WI38 (cell line): ENCODE data around the gene PLCH2.

ENCODE experiments used
- H3K4me3 ChIP-seq: 2 replicates; pipeline ENCODE4 v1.5.1; 2011; ENCODE audit warnings: low read depth, mild to moderate bottlenecking, control low read depth, low read length
- CTCF ChIP-seq: IDR thresholded peaks from 2 replicates; pipeline ENCODE4 v1.5.1; 2012; ENCODE audit warnings: low read depth, mild to moderate bottlenecking, control low read depth, low read length

PLCH2 gene

DNA sequence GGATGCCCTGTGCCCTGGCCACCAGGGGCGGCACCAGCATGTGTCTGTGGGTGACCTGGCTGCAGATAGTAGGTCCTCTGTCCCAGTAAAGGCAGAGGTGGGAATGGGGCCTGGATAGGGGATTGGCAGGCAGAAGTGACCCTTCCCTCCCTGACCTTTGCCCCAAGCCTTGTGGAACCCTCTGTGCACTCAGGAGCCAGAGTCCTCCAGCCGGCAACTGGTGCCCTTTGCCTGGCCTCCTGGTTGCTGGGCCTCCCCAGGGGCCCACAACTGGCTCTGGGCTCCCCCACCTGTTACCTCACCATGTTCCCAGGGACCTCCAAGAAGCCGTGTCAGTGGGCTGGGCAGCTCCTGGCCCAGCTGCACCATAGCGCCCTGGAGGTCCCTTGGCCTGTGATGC is 10.0 kb downstream of the PLCH2 start:
- no peak for TF ChIP-seq CTCF
- H3K4me3 ChIP-seq = no peak overlapping the region

DNA sequence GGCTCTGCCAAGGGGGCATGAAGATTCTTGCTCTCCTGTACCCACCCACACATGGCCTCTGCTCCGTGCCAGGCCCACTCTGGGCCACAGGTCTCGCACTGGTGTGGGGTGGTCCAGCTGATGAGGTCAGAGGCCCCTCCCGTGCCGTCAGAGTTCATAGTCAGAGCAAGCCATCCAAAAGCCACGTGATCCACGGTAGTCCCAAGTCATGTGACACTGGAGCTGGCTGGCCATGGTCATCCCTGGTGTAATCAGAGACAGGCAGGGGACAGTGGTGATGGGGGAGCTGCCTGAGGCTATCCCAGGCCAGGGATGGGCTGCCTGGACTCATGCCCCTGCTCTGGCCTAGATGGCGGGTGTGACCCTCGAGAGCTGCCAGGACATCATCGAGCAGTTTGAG is 10.5 kb downstream of the PLCH2 start:
- no peak for TF ChIP-seq CTCF
- H3K4me3 ChIP-seq = no peak overlapping the region

GRCh38 chr1:2488688-2489087 is 12.6 kb downstream of the PLCH2 start:
- TF ChIP-seq CTCF = no peak
- H3K4me3 ChIP-seq = no peak overlapping the region

GRCh38 chr1:2489615-2490014 is 13.5 kb downstream of the PLCH2 start:
- H3K4me3 ChIP-seq = no peak overlapping the region
- no peak for TF ChIP-seq CTCF

- TF ChIP-seq CTCF = no peak
- H3K4me3 ChIP-seq = no peak overlapping the region
These were observed 16.0 kb downstream of the PLCH2 start for GRCh38 chr1:2492091-2492490.

DNA sequence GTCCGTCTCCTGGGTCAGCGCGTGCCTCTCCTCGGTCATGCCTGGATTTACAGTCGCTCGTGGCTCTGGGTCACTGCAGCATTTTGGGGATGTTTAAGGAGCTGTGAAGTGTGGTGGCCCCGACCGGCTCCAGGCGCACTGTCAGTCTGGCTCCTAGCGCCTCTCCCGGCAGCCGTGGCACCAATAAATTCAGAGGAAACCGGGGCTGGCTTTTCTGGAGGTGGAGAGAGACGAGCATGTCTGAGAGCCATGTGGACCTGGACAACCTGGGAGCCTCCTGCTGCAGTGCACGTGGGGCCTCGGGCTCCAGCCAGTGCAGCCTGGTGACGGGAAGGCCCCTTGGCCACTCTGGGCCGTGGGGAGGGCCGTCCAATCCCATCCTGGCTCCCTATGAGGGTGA is 17.1 kb downstream of the PLCH2 start:
- no peak for TF ChIP-seq CTCF
- H3K4me3 ChIP-seq = no peak overlapping the region

DNA sequence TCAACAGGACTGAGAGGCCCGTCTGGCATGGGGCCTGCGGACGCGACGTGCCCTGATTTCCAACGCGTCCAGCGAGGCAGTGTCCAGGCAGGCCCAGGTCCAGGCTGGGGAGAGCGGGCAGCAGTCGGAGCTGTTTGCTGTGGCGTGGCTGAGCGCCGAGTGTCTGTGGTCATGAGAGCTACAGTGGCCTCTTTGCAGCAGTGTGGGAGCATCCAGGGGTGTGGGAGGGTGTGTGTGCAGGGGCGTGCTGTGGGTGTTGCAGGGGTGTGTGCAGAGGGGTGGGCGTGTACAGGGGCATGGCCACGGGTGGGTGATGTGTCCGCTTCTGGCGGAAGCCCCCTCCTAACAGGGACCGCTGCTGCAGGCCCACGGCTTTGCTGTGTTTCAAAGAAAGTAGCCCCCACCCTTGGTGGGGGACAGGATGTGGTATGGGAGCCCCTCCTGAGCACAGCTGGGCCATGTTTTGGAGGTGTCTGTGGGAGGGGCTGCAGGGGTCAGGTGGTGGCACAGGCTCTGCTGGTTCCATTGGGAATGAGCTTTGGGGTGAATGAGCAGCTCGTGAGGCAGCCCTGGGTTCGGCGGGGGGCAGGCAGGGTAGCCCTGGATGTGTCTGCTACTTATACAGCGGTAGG is 17.7 kb downstream of the PLCH2 start:
- TF ChIP-seq CTCF = no peak
- H3K4me3 ChIP-seq = no peak overlapping the region
